ENCODE data around the gene C9orf43. TPM values are rescaled to one million over a fixed set of nuclear protein-coding genes. Genes with fewer than 3 reads are reported as not detected.
"Not testable (repeated sequence)": the region's sequence is repeated elsewhere in the genome, so short reads cannot be mapped to it uniquely, and the experiment has no call there.

Gene C9orf43
- total RNA-seq, 2 donors from 2014 or later, result 0.57 to 0.61 TPM

DNA sequence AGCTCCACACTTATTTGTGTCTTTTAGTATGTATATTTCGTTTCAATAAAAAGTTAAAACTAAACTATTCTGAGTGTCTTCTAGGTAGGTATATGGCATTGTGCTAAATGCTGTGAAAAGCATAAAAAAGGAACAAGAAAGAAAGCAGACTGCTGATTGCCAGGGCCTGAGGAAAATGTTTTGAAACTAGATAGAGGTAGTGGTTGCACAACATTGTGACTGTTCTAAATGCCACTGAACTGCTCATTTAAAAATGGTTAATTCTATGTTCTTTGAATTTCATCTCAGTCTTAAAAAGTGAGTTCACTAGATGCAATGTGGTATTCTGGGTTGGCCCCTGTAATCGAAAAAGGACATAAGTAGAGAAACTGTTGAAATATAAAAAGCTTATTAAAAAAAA lies 6.9 kb upstream of the C9orf43 start:
- H3K9me3 ChIP-seq, result no peaks in the 10 kb centered on the region
- intact Hi-C loops (cut with DNase I), result loop anchor here (2.0 kb wide), 1 partner anchor 93 kb away; no protein-coding TSS in a partner anchor
- TF ChIP-seq, protein P1, sequence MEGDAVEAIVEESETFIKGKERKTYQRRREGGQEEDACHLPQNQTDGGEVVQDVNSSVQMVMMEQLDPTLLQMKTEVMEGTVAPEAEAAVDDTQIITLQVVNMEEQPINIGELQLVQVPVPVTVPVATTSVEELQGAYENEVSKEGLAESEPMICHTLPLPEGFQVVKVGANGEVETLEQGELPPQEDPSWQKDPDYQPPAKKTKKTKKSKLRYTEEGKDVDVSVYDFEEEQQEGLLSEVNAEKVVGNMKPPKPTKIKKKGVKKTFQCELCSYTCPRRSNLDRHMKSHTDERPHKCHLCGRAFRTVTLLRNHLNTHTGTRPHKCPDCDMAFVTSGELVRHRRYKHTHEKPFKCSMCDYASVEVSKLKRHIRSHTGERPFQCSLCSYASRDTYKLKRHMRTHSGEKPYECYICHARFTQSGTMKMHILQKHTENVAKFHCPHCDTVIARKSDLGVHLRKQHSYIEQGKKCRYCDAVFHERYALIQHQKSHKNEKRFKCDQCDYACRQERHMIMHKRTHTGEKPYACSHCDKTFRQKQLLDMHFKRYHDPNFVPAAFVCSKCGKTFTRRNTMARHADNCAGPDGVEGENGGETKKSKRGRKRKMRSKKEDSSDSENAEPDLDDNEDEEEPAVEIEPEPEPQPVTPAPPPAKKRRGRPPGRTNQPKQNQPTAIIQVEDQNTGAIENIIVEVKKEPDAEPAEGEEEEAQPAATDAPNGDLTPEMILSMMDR (IDR thresholded peaks at IDR 0.05), result no peak
- H3K27ac ChIP-seq, result no peak overlapping the region
- no peak overlapping the region for H3K4me3 ChIP-seq
- no peaks in the 10 kb centered on the region for H3K4me1 ChIP-seq
- no peaks in the 10 kb centered on the region for H3K36me3 ChIP-seq
- DNase-seq, result no peak
- no peak overlapping the region for H3K9ac ChIP-seq (ENCODE audit: low read depth in 2 of 2, low read length in 2 of 2)
- H3K27me3 ChIP-seq, result no peaks in the 10 kb centered on the region

DNA sequence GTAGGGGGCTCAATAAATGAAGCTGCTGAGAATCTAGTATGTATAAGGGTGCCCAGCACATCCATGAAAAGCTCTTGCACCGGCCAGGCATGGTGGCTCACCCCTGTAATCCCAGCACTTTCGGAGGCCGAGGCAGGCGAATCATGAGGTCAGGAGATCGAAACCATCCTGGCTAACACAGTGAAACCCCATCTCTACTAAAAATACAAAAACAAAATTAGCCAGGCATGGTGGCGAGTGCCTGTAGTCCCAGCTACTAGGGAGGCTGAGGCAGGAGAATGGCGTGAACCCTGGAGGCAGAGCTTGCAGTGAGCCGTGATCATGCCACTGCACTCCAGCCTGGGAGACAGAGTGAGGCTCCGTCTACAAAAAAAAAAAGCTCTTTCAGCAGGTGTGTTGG lies 4.2 kb upstream of the C9orf43 start:
- H3K9me3 ChIP-seq; H3K4me3 ChIP-seq; intact Hi-C loops (cut with DNase I); H3K36me3 ChIP-seq; H3K4me1 ChIP-seq; DNase-seq; H3K27me3 ChIP-seq; H3K9ac ChIP-seq (ENCODE audit: low read depth in 2 of 2, low read length in 2 of 2); H3K27ac ChIP-seq: not testable (repeated sequence)

DNA sequence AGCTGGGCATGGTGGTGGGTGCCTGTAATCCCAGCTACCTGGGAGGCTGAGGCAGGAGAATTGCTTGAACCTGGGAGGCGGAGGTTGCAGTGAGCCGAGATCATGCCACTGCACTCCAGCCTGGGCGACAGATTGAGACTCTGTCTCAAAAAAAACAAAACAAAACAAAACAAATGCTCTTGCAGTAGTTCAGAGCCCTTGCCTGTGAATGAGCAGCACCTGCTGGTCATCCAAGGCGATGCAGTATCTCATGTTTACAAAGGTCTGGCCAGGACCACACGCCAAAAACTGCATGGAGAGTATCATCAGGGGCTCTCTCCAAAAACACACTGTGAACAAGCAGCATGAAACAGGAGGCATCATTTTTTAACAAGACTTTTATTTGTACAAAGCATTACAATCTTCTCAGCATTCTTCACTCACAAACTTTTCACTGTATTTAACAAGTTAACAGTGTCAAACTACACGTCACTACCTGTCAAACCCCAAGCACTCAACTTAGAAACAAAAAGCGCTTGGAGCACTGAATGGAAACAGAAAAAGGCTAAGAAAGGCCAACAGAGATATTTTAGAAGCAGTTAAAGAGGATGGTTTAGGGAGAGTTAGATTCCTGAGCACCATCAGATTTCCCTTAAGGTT lies 3.6 kb upstream of the C9orf43 start:
- intact Hi-C loops (cut with DNase I); H3K27ac ChIP-seq: not testable (repeated sequence)
- peak; percentile 69 for DNase-seq

DNA sequence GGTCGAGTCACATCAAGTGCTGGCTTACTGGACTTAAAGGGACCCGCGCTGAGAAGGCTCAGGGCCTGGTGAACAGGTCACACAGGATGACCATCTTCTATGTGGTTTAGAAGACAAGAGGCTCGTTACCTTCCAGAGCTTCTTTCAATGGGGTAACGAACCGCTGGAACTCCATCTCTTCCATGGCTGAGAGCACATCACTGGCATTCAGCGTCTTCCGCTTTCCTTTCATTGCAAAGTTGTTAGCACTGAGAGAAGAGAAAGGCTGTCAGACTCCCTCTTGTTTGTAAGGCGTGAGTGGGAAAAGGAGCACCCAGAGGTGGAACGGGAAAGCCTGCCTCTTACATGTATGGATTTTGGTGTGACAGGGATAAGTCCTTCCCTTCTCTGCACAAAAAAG lies 1.1 kb upstream of the C9orf43 start:
- TF ChIP-seq, protein P1 (IDR thresholded peaks at IDR 0.05), result no peak
- H3K27me3 ChIP-seq, result no peaks in the 10 kb centered on the region
- H3K27ac ChIP-seq, result peak overlapping the region; percentile 90
- no peak for DNase-seq
- H3K9me3 ChIP-seq, result no peaks in the 10 kb centered on the region
- H3K4me3 ChIP-seq, result peak overlapping the region; percentile 62
- intact Hi-C loops (cut with DNase I), result no loop called here
- peaks cover 3% of the 10 kb centered on the region for H3K4me1 ChIP-seq
- peak overlapping the region; percentile 76 to 94 for H3K9ac ChIP-seq (ENCODE audit: low read depth in 2 of 2, low read length in 2 of 2)
- H3K36me3 ChIP-seq, result no peaks in the 10 kb centered on the region

More for the DNA sequence above, 3.6 kb upstream of the C9orf43 start:
- H3K9me3 ChIP-seq; H3K4me3 ChIP-seq; H3K27me3 ChIP-seq; H3K9ac ChIP-seq (ENCODE audit: low read depth in 2 of 2, low read length in 2 of 2); H3K4me1 ChIP-seq; H3K36me3 ChIP-seq: not testable (repeated sequence)
- TF ChIP-seq, protein P1 (IDR thresholded peaks at IDR 0.05), result peak; percentile 67

DNA sequence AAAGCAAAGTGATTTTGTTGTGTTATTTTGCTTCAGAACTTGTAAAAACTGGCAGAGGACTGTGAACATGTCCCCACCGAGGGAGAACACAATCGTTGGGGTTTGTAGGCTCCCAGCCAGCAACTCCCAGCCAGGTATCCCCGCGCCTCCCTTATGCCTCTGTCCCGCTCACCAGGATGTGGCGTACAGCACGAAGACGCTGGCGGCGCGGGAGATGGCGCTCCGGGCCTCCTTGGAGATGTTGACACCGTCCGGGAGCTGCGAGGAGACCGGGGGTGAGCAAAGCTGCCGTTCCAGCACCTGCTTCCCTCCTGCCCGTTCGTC lies 702 bp upstream of the C9orf43 start:
- TF ChIP-seq, protein P1 (IDR thresholded peaks at IDR 0.05), result no peak
- peak overlapping the region; percentile 90 for H3K27ac ChIP-seq
- H3K4me3 ChIP-seq, result peak overlapping the region; percentile 62
- intact Hi-C loops (cut with DNase I), result no loop called here
- peaks cover 3% of the 10 kb centered on the region for H3K4me1 ChIP-seq
- no peaks in the 10 kb centered on the region for H3K9me3 ChIP-seq
- H3K9ac ChIP-seq (ENCODE audit: low read depth in 2 of 2, low read length in 2 of 2), result peak overlapping the region; percentile 76 to 94
- H3K36me3 ChIP-seq, result no peaks in the 10 kb centered on the region
- no peak for DNase-seq
- no peaks in the 10 kb centered on the region for H3K27me3 ChIP-seq

DNA sequence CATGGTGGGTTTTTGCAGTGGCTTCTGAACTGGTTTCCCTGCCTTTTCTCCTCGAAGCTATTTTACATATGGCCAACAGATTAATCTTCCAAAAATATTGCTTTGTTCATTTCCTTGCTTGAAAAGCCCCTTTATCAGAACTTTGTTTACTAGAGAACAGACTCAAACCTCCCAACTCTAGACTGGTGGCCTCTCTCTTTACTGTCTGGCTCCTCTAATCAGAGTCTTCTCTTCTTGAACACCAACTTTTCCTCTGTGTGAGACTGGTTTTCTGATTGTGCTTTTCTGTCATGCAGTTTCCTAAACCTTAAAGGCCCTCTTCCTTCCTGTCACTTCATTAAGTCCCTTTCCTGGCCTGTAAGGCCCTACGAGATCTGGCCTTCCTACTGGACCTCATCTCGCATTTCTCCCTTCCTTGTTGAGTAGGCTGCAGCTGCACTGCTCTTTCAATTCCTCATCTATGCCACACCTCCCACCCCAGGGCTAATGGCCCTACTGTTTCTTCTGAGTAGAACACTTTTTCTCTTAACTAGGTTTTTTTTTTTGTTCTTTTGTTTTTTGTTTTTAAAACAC lies 5.7 kb downstream of the C9orf43 start:
- Histone ChIP-seq H3K36me3 (no peaks in the 10 kb centered on the region), H3K27ac (peak overlapping the region; percentile 29), H3K27me3 (no peaks in the 10 kb centered on the region), H3K9ac (ENCODE audit: low read depth in 2 of 2, low read length in 2 of 2) (no peak overlapping the region), H3K4me3 (no peak overlapping the region), H3K9me3 (no peaks in the 10 kb centered on the region), H3K4me1 (no peaks in the 10 kb centered on the region)
- no peak for DNase-seq
- intact Hi-C loops (cut with DNase I), result no loop called here
- TF ChIP-seq, protein P1 (IDR thresholded peaks at IDR 0.05), result no peak
